Loucy (cell line): Measurements from ENCODE around the gene KSR1.

Experiments
- H2AFZ ChIP-seq: fragments of 200-600 bp; sonication (generic); 2 replicates; pipeline ENCODE4 v1.6.0; 2016; ENCODE audit warnings: antibody characterized with exemption, mild to moderate bottlenecking, low read length, moderate library complexity
- H3F3A ChIP-seq: fragments of 200-600 bp; 2 replicates; pipeline ENCODE4 v1.6.0; 2016; ENCODE audit warnings: antibody characterized with exemption, low read depth, mild to moderate bottlenecking
- H3K27me3 ChIP-seq: fragments of 200-600 bp; sonication (generic); 2 replicates; pipeline ENCODE4 v1.6.1; 2014; ENCODE audit warnings: low read length, mild to moderate bottlenecking; ENCODE audit not compliant: insufficient read depth, poor library complexity, severe bottlenecking
- H3K36me3 ChIP-seq: fragments of 200-600 bp; sonication (generic); 2 replicates; pipeline ENCODE4 v1.6.1; 2016; ENCODE audit warnings: low read length; ENCODE audit not compliant: insufficient read depth
- H3K4me1 ChIP-seq: fragments of 200-600 bp; sonication (generic); 2 replicates; pipeline ENCODE4 v1.5.1; 2014; ENCODE audit warnings: low read length, mild to moderate bottlenecking; ENCODE audit not compliant: insufficient read depth, poor library complexity, severe bottlenecking
- H3K4me2 ChIP-seq: fragments of 200-600 bp; sonication (generic); 2 replicates; pipeline ENCODE4 v1.6.0; 2014; ENCODE audit warnings: antibody characterized with exemption, low read length, low read depth, mild to moderate bottlenecking; ENCODE audit not compliant: poor library complexity, severe bottlenecking
- H3K4me3 ChIP-seq: fragments of 200-600 bp; sonication (generic); 2 replicates; pipeline ENCODE4 v1.5.1; 2014; ENCODE audit warnings: low read length, mild to moderate bottlenecking, mixed read lengths; ENCODE audit not compliant: poor library complexity, severe bottlenecking
- H3K79me2 ChIP-seq: fragments of 200-600 bp; sonication (generic); 2 replicates; pipeline ENCODE4 v1.6.1; 2014; ENCODE audit warnings: low read length; ENCODE audit not compliant: insufficient read depth
- H3K9ac ChIP-seq: fragments of 200-600 bp; sonication (generic); 2 replicates; pipeline ENCODE4 v1.6.0; 2014; ENCODE audit warnings: mild to moderate bottlenecking, low read depth, low read length, moderate library complexity; ENCODE audit not compliant: poor library complexity, severe bottlenecking
- H3K9me2 ChIP-seq: fragments of 200-600 bp; sonication (generic); replicated peaks from 2 replicates; pipeline ENCODE4 v1.6.1; 2016; ENCODE audit warnings: low read depth, low read length, mixed read lengths
- H3K9me3 ChIP-seq: fragments of 200-600 bp; sonication (generic); 2 replicates; pipeline ENCODE4 v1.6.1; 2014; ENCODE audit warnings: mild to moderate bottlenecking, antibody characterized with exemption, low read length, low read depth; ENCODE audit not compliant: insufficient read depth
- H4K20me1 ChIP-seq: fragments of 200-600 bp; sonication (generic); 2 replicates; pipeline ENCODE4 v1.6.0; 2014; ENCODE audit warnings: antibody characterized with exemption, low read length, mild to moderate bottlenecking; ENCODE audit not compliant: insufficient read depth, poor library complexity, severe bottlenecking
- EZH2phosphoT487 ChIP-seq: fragments of 200-600 bp; IDR thresholded peaks from 2 replicates; pipeline ENCODE4 v1.6.1; 2018; ENCODE audit warnings: antibody characterized with exemption, mild to moderate bottlenecking, moderate library complexity, borderline replicate concordance
- TF ChIP-seq, protein P1 (sequence below): fragments of 200-600 bp; sonication (generic); conservative IDR thresholded peaks from 2 replicates; pipeline ENCODE4 v1.5.1; 2014; ENCODE audit warnings: mild to moderate bottlenecking, antibody characterized with exemption, low read length

Gene KSR1

DNA sequence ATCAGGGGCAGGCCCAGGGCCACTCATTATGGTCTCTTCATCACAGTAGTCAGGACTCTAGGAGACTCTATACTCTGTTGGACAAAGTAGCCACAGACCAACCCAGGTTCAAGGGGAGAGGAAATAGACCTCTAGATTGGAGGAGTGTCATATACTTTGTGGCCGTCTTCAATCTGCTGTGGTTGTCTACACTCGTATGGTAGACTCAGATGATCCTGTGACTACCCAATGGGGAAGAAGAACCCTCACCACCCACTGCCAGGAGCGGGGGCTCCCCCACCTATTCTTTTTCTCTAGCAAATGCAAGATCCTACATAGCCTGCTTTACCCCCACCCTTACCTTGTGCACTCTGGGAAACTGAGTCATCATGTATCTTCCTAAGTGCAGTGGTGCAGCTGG is 80.5 kb downstream of the KSR1 start:
- Histone ChIP-seq H3K9me2 (no peaks in the 10 kb centered on the region), H3K9ac (no peak overlapping the region), H4K20me1 (peaks cover 10% of the 10 kb centered on the region), H3K4me3 (no peak overlapping the region), H2AFZ (no peak overlapping the region), H3K27me3 (no peaks in the 10 kb centered on the region), H3K9me3 (no peaks in the 10 kb centered on the region), H3K36me3 (no peaks in the 10 kb centered on the region), H3K4me2 (no peak overlapping the region), H3F3A (no peaks in the 10 kb centered on the region), H3K4me1 (peaks cover 29% of the 10 kb centered on the region), H3K79me2 (peaks cover 31% of the 10 kb centered on the region; the same call in 1 of the 2 replicates)
- TF ChIP-seq, protein P1, sequence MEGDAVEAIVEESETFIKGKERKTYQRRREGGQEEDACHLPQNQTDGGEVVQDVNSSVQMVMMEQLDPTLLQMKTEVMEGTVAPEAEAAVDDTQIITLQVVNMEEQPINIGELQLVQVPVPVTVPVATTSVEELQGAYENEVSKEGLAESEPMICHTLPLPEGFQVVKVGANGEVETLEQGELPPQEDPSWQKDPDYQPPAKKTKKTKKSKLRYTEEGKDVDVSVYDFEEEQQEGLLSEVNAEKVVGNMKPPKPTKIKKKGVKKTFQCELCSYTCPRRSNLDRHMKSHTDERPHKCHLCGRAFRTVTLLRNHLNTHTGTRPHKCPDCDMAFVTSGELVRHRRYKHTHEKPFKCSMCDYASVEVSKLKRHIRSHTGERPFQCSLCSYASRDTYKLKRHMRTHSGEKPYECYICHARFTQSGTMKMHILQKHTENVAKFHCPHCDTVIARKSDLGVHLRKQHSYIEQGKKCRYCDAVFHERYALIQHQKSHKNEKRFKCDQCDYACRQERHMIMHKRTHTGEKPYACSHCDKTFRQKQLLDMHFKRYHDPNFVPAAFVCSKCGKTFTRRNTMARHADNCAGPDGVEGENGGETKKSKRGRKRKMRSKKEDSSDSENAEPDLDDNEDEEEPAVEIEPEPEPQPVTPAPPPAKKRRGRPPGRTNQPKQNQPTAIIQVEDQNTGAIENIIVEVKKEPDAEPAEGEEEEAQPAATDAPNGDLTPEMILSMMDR: no peak
- no peak for TF ChIP-seq EZH2phosphoT487

GRCh38 chr17:27538156-27538955 is 82.1 kb downstream of the KSR1 start:
- no peak for TF ChIP-seq EZH2phosphoT487
- TF ChIP-seq, protein P1: no peak
- Histone ChIP-seq H3K9me3 (no peaks in the 10 kb centered on the region), H3K4me2 (no peak overlapping the region), H3K4me3 (no peak overlapping the region), H3K79me2 (peaks cover 19% of the 10 kb centered on the region; the same call in 1 of the 2 replicates), H4K20me1 (peaks cover 18% of the 10 kb centered on the region), H3F3A (no peaks in the 10 kb centered on the region), H3K9ac (no peak overlapping the region), H3K4me1 (peaks cover 38% of the 10 kb centered on the region), H3K9me2 (no peaks in the 10 kb centered on the region), H3K36me3 (no peaks in the 10 kb centered on the region), H2AFZ (no peak overlapping the region), H3K27me3 (no peaks in the 10 kb centered on the region)

- TF ChIP-seq EZH2phosphoT487: no peak
- TF ChIP-seq, protein P1: no peak
- Histone ChIP-seq H3K4me3 (no peak overlapping the region), H3K27me3 (no peaks in the 10 kb centered on the region), H3K9me3 (no peaks in the 10 kb centered on the region), H3K9me2 (no peaks in the 10 kb centered on the region), H3K79me2 (peaks cover 25% of the 10 kb centered on the region; the same call in 1 of the 2 replicates), H2AFZ (no peak overlapping the region), H3F3A (no peaks in the 10 kb centered on the region), H3K4me2 (no peak overlapping the region), H3K4me1 (peaks cover 46% of the 10 kb centered on the region), H4K20me1 (peaks cover 26% of the 10 kb centered on the region), H3K36me3 (no peaks in the 10 kb centered on the region), H3K9ac (no peak overlapping the region)
These were observed 82.9 kb downstream of the KSR1 start for GRCh38 chr17:27539152-27539551.
